ENCODE data around the gene ST6GAL1.

- TF ChIP-seq POLR2AphosphoS5 (IDR thresholded peaks at IDR 0.05; ENCODE audit: low read depth, low read length) (no peak), CTCF (IDR thresholded peaks at IDR 0.05) (no peak), REST (IDR thresholded peaks at IDR 0.05; ENCODE audit: low read depth, low read length) (no peak), RAD21 (IDR thresholded peaks at IDR 0.05; ENCODE audit: low read length) (no peak), NRF1 (IDR thresholded peaks at IDR 0.05; ENCODE audit: low read depth, low read length) (no peak), MAX (IDR thresholded peaks at IDR 0.05; ENCODE audit: low read depth) (no peak), TAF1 (IDR thresholded peaks at IDR 0.05; ENCODE audit: borderline replicate concordance, low read depth, low read length) (no peak), SIN3A (IDR thresholded peaks at IDR 0.05; ENCODE audit: borderline replicate concordance, low read depth, low read length) (no peak), GATA2 (CRISPR knock-in tag; IDR thresholded peaks at IDR 0.05) (no peak), EP300 (IDR thresholded peaks at IDR 0.05; ENCODE audit: borderline replicate concordance in 1 of 2, low read depth in 1 of 2, low read length in 1 of 2) (peak in 1 of 2 experiments; percentile 33; a peak in 1 of 4 replicates), EZH2phosphoT487 (IDR thresholded peaks at IDR 0.05; ENCODE audit: borderline replicate concordance, low read depth) (no peak), GABPA (IDR thresholded peaks at IDR 0.05; ENCODE audit: low read depth) (no peak)
Observed at GRCh38 chr3:187026317-187026670, 96.0 kb downstream of the ST6GAL1 start.

All from SK-N-SH (cell line).